NCI-H345 (cell line): ENCODE data around the gene GAA.
A peak's percentile ranks its signal among the peaks of the same experiment; 100 is the strongest.

ENCODE experiments used
- DNase-seq: peaks from one replicate; lab custom pipeline; 2025; lab: John Stamatoyannopoulos, UW

The GAA gene

GRCh38 chr17:80101011-80101945, at the start of gene GAA:
Gene GAA, plus strand, starts transcription at chr17:80101581. Its CDS starts 3,006 bp downstream, at chr17:80104587.
- DNase-seq, result peak; percentile 93

- no peak for DNase-seq
Observed at GRCh38 chr17:80051681-80052080, 49.7 kb upstream of the GAA start.

GRCh38 chr17:80053102-80053501, 48.3 kb upstream of the GAA start:
- no peak for DNase-seq

- DNase-seq, result no peak
Observed at GRCh38 chr17:80055597-80055996, 45.8 kb upstream of the GAA start.

- DNase-seq, result no peak
Observed at GRCh38 chr17:80058311-80058955, 42.9 kb upstream of the GAA start.

- no peak for DNase-seq
Observed at GRCh38 chr17:80060644-80061043, 40.7 kb upstream of the GAA start.

- DNase-seq, result no peak
Observed at GRCh38 chr17:80061421-80061820, 40.0 kb upstream of the GAA start.

- no peak for DNase-seq
Observed at GRCh38 chr17:80063830-80064585, 37.4 kb upstream of the GAA start.

GRCh38 chr17:80064696-80065095, 36.7 kb upstream of the GAA start:
- DNase-seq, result no peak

GRCh38 chr17:80065478-80066170, 35.8 kb upstream of the GAA start:
- no peak for DNase-seq

GRCh38 chr17:80067393-80067986, 33.9 kb upstream of the GAA start:
- no peak for DNase-seq

GRCh38 chr17:80068301-80069222, 32.8 kb upstream of the GAA start:
- no peak for DNase-seq

- no peak for DNase-seq
Observed at GRCh38 chr17:80070375-80071115, 30.8 kb upstream of the GAA start.

GRCh38 chr17:80071116-80071841, 30.1 kb upstream of the GAA start:
- DNase-seq, result no peak

GRCh38 chr17:80072410-80072809, 29.0 kb upstream of the GAA start:
- DNase-seq, result no peak

- no peak for DNase-seq
Observed at GRCh38 chr17:80080081-80080480, 21.3 kb upstream of the GAA start.

- DNase-seq, result no peak
Observed at GRCh38 chr17:80081596-80081995, 19.8 kb upstream of the GAA start.

GRCh38 chr17:80082403-80083135, 18.8 kb upstream of the GAA start:
- DNase-seq, result peak; percentile 54
